GM18508 (cell line): ENCODE results near the gene ANKS3.
A peak's percentile ranks its signal among the peaks of the same experiment; 100 is the strongest.

Source experiments
- ATAC-seq: cut with Tn5 transposase; IDR thresholded peaks from one replicate; pipeline ENCODE4 v1.9.1; 2021; ENCODE audit warnings: moderate number of reproducible peaks; ENCODE audit not compliant: insufficient read depth, unreplicated experiment

Gene ANKS3, protein sequence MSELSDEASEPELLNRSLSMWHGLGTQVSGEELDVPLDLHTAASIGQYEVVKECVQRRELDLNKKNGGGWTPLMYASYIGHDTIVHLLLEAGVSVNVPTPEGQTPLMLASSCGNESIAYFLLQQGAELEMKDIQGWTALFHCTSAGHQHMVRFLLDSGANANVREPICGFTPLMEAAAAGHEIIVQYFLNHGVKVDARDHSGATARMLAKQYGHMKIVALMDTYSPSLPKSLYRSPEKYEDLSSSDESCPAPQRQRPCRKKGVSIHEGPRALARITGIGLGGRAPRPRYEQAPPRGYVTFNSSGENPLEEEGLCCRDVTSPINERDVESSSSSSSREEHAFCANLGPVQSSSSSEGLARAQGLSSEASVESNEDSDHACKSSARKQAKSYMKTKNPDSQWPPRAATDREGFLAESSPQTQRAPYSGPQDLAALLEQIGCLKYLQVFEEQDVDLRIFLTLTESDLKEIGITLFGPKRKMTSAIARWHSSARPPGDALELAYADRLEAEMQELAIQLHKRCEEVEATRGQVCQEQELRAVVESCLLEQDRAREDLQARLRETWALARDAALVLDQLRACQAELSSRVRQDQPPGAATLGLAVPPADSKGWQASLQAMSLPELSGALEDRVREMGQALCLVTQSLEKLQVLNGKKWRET

DNA sequence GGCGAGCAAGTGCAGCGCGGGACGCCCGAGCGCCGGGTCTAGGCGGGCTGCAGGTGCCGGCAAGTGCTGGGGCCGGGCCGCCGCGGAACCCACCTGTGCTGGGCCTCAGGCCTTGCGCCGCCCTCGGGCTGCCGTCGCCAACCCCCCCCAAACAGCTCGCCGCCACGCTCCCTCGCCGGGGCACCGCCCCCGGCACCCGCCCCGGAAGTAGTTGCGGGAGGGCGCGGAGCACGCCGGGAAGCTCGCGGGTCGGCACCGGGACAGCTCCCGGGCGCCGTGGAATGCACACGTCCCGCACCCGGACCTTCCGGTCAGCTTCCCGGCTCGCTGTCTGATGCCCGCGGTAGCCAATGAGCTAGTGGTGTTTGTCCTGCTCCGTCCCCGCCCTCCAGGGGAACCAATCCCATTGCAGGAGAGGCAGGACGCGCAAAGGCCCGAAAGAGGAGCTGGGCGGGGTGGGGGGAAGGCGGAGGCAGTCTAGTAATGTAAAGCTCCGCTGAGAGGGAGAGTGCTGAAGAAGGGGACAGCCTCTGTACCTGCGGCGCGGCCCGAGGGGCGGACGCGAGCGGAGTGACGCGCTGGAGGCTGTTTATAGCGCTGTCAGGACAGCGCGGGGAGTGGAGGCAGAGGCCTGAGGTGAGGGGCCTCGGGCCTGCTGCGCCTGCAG lies at the start of gene ANKS3, which contains the start of gene DNAAF8:
Gene ANKS3 (minus strand): TSS at position 209 of the 667 bp plus-strand sequence. CDS start 4,122 bp downstream, outside the sequence.
Gene DNAAF8 (plus strand): TSS at position 475 of the 667 bp plus-strand sequence. CDS start 1,978 bp downstream, outside the sequence.
- peak; percentile 72 for ATAC-seq

DNA sequence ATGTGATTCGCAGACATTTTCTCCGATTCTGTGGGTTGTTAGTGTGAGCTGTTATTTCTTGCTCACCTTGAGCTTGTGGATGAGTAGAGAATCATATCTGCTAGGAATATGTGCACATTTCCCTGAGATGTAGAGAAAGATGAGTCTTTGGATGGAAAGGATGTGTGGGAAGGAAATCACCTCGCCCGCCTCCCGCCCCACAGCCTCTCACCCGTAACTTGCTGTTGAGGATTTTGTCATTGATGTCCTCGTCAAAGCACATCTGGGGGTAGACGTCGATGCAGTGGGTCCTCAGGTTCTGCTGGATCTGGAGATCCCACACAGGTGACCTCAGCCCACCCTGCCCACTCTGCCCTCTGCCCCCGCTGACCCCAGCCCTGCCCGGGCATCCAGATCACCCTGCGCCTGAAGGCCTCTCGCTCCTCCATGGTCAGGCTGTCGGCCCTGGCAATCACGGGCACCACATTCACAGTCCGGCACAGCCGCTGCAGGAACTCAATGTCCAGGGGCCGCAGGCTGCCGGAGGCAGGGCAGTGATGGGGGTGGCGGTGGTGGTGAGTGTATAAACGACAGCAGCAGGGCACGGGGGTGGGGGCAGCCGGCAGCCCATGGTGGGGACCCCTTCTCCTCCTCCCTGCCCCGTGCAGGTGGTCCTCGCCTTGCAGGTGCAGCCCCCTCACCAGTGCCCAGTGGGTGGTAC lies 49.3 kb upstream of the ANKS3 start:
- no peak for ATAC-seq

DNA sequence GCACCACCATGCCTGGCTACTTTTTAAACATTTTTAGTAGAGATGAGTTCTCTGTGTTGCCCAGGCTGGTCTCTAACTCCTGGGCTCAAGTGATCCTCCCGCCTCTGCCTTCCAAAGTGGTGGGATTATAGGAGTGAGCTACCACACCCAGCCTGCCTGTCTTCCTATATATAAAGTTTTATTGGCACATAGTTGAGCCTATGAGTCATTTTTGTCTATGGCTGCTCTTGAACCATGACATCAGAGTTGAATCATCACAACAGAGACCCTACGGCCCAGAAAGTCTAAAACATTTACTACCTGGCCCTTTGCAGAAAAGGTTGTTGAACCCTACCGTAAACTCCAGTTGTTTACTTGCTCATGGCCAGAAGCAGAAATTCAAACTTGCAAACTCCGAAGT lies 46.2 kb upstream of the ANKS3 start:
- no peak for ATAC-seq

DNA sequence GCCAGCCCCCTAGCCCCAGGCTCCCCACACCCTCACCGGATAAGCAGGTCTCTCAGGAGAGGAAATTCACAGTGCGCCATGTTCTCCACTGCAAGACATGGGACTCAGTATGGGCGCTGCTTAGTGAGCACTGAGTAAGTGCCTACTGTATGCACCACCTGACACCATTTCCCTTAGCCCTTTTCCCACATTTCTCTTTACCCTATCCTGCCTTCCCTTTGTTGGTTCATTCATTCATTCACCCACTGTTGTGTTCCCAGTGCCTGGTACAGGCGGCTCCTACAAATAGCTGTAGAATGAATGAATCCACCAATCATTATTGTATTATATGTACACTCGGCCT lies 44.0 kb upstream of the ANKS3 start:
- ATAC-seq, result no peak

DNA sequence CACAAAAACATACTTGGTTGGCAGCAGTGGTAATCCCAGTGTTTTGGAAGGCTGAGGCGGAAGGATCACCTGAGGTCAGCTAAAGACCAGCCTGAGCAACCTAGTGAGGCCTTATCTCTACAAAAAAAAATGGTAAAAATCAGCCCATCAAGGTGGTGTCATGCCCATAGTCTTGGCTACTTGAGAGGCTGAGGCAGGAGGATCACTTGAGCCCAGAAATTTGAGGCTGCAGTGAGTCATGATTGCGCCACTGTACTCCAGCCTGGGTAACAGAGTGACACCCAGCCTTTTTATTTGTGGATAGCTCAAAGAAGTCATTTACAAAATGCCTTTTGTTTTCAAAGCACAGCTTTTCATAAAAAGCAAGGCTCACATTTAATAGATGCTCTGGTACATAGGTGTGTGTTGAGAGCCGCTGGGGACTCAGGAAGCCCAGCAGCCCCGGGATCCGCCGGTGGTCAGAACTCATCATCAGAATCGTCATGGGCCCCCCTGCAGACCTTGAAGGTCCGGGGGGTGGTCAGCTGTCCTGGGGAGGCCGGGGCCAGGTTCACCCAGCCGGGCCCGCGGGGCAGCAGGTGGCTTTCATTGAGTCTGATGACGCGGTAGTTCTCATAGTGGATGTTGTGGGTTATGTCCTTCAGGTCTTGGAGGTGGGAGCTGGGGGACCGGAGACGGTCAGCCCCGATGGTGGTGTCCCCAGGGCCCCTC lies 43.4 kb upstream of the ANKS3 start:
- ATAC-seq, result no peak

DNA sequence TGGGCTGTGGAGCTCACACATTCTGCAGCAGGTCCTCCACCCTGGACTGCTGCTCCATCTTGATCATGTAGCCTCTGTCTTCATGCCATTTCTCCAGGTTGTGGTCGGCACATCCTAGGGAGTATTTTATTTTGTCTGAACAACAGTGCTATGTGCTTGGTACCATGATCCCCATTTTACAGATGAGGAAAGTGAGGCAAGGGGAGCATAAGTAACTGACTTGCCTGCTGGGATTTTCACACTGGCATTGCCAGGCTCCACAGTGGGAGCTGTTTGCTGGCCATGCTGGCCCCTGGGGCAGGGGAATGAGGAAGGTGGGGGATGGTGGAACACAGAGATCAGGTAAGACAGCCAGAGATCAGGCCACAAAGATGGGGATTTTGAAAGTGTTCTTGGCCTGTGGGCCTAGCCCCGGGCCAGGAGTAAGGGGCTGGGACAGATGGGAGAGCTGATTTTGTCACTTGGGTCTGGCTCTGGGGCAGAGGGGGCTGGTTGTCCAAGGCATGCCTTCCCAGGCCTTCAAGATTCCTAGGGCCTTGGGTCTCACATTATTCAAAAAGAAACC lies 42.2 kb upstream of the ANKS3 start:
- ATAC-seq, result no peak

DNA sequence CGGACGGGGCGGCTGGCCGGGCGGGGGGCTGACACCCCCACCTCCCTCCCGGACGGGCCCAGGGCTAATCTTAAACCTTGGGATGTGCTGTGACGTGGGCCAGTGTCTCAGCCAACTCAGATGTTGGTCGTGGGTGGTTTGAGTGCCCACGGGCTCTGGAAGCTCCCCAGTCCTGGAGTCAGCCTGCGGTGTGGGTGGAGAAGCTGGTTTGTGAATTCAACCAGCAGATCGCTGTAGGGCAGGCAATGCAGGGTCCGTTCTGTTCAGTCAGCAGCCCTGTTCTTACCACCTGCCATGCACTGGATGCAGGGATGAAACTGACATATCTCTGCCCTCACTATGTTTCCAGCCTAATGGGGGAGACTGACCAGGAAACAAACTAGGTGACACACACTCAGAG lies 40.9 kb upstream of the ANKS3 start:
- ATAC-seq, result no peak

DNA sequence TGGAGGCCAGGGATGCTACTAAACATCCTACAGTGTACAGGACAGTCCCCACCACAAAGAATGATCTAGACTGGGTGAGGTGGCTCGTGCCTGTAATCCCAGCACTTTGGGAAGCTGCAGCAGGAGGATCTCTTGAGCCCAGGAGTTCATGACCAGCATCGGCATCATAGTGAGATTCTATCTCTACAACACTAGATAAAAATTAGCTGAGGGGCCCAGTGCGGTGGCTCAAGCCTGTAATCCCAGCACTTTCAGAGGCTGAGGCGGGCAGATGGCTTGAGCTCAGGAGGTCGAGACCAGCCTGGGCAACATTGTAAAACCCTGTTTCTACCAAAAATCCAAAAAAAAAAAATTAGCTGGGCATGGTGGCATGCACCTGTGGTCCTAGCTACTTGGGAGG lies 38.3 kb upstream of the ANKS3 start:
- no peak for ATAC-seq

DNA sequence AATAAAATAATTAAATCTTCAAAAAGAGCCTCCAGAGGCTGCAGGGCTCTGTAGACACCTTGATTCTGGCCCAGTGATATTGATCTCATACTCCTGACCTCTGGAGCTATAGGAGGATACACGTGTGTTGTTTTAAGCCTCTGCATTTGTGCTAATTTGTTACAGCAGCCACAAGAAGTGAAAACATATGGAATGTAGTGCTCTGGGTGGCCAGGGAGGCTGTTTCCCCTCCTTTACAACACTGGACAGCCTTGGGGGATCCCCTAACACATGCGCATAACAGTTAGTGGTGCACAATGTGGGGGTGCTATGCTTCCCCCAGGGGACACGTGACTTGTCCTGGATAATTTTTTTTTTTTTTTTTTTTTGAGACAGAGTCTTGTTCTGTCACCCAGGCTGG lies 37.6 kb upstream of the ANKS3 start:
- no peak for ATAC-seq

DNA sequence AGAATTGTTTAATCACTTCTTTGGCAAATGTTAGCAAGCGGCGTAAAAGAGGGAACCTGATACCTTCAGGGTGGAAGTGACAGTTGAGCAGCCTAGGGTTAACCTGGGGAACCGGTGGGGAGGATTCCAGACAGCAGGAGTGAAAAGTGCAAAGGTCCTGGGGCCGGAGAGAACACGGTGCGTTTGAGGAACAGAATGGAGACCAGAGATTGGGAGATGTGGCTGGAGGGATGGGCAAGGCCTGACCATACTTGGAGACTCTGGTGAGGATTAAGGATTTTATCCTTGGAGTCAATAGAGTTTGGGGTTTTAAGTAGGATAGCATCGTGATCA lies 35.2 kb upstream of the ANKS3 start:
- ATAC-seq, result no peak

DNA sequence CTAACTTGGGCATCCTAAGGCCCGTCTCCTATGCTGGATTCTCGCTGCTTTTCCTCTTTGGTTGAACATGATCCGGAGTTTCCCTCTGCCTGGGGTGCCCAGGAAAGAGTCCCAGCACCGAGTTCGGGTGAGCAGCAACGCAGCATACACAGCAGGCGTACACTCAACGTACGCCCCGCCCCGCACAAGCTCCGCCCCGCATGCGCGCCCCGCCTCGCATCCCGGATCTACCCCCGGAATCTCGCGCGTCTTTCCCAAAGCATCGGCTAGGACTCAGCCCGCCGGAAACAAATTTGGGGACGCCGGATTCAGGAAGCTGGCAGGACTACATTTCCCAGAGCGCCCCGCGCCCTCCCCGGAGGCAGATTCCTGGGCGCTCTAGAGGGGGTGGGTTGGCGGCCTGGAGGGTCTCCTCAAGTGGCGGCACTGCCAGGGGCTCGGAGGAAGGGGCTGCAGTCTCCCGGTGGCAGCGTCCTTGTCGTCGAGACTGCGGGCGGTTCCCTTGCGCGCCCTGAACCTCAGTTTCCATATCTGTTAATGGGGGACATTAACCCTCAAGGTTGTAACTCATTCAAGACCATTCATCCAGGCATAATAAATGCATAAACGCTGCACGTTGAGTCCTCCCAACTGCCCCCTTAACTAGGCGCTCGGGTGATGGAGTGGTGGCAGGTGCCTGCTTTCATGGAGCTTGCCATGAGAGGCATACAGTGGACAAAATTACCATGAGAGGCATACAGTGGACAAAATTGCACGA lies 34.7 kb upstream of the ANKS3 start:
- peak; percentile 37 for ATAC-seq

DNA sequence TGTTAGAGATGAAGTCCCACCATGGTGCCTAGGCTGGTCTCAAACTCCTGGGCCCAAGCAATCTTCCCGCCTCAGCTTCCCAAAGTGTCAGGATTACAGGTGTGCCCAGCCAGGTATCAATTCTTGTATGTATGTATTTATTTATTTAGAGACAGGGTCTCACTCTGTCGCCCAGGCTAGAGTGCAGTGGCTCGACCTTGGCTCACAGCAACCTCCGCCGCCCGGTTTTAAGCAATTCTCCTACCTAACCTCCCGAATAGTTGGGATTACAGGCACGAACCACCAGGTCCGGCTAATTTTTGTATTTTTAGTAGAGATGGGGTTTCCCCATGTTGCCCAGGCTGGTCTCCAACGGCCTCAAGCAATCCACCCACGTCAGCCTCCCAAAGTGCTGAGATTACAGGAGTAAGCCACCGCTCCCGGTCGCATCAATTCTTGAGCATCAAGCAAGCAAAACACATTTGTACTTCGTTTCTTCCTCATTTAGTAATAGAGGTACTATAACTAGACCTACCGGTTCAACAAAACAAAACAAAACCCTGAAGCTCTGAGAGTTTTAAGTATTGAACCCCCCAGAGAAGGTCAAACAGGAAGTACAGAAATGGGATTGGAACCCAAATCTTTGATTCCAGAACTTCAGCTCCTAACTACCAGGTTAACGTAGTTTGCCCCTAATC lies 33.9 kb upstream of the ANKS3 start:
- ATAC-seq, result no peak

DNA sequence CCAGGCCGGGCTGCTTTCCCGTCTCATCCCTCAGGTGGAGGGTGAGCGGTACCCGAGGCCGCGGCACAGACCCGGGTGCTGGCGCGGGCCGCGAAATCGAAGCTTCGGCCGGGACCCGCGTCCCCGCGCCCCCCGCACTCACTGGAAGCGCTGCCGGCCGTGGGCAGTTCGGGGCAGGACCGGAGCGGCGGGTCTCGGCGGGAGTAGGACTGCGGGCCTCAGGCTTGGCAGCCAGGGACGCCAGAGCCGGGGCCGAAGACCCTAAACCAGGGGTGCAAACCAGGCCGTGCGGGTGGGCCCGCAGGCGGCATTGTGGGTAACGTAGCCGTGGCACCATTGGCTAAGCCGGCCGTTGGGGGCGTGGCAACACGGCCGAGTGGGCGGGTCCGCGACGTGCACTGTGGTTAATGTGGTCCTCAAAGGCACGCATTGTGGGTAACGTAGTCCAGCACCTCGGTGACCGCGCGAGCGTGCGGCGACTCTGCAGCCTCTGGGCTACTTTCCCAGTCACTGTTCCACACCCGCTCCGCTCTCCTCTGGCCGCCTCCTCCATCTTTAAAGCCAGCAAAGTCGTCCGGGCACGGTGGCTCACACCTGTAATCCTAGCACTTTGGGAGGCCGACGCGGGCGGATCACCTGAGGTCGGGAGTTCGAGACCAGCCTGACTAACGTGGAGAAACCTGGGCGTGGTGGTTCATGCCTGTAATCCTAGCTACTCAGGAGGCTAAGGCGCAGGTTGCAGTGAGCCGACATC lies 33.0 kb upstream of the ANKS3 start, which contains the start of gene ZNF500:
Gene ZNF500 (minus strand): TSS at position 288 of the 754 bp plus-strand sequence. CDS start 1,184 bp downstream, outside the sequence.
- peak; percentile 60 for ATAC-seq

DNA sequence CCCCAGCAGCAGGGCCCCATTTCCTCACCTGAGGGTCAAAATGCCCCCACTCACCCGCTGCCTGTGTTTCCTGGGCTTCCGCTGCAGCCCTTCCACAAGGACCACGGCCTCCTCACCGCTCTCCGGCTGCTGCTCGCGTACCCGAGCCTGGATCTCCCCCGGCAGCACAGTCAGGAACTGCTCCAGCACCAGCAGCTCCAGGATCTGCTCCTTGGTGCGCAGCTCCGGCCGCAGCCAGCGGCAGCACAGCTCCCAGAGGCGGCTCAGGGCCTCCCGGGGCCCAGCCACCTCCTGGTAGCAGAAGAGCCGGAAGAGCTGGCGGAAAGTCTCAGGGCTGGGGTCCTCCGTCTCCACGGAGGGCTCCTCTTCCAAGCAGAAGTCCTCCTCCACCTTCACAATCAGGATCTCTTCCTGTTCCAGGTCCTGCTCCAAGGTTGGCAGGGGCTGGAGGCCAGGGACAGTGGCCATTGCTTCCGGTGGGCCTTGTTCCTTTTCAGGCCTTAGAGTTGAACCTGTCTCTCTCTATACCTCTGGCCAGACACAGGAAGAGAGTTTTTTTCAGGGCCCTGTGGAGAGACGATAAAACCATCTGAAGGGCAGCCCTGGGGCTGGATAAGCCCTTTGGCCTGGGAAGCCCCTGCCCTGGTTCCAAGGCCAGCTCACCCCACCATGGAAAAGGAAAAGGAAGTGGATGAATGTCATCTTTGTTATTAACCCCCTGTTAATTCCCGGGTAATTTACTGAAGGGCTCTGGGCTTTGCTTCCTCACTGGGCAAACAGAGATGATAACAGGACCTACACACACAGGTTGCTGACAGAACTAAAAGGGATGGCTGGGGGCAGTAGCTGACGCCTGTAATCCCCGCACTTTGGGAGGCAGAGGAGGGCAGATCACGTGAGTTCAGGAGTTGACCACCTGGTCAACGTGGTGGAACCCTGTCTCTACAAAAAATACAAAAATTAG lies 31.7 kb upstream of the ANKS3 start:
- no peak for ATAC-seq

DNA sequence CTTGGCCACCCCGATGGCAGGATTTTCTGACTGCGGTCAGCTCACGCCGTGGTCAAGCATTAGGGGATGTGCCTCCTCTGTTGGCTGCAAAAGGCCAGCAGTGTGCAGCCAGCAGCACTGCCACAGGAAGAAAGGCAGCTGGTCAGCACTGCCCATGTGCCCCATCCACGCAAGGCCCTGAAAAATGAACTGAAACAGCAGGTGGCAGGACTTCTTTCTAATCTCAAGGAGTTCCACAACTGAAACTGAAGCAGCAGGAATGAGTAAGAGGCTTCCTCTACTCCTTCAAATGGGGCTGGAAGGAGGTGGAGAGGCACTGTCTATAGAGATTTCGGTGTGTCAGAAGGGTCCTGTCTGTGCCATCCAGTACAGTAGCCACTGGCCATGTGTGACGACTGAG lies 29.7 kb upstream of the ANKS3 start:
- no peak for ATAC-seq

DNA sequence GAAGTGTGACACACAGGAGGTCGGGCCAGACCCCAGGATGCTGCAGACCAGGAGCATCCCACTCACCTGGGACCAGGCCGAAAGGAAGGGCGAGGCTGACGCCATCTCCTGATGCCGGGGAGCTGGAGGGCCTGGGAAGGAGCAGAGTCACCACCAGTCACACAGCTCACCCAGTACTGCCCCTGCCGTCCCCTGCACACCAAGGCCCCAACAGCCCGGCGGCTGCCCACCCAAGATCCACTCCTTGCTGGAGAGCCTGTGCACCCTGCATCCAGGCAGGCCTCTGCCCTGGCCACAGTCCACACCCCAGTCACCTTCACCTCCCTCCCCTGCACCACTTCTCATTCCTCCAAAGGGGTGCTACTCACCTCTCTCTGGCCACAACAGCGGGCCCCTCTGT lies 28.1 kb upstream of the ANKS3 start:
- no peak for ATAC-seq
